C4-2B (cell line): Measurements from ENCODE around the gene SYNPO2.

Experiments used
- CTCF ChIP-seq: fragments of 450-650 bp; conservative IDR thresholded peaks from 2 replicates; pipeline ENCODE4 v1.5.1; 2017; ENCODE audit warnings: mild to moderate bottlenecking
- ZFX ChIP-seq: fragments of 450-650 bp; IDR thresholded peaks from 2 replicates; pipeline ENCODE4 v1.6.1; 2017

GRCh38 chr4:119020158-119020557, 131.5 kb downstream of the SYNPO2 start:
- TF ChIP-seq CTCF (no peak), ZFX (no peak)
